OCI-LY1 (cell line): Measurements from ENCODE around the gene DCUN1D2.

Experiments used
- CTCF ChIP-seq: fragments of 200-600 bp; sonication (generic), shearing (Covaris generic); IDR thresholded peaks from 2 replicates; pipeline ENCODE4 v1.5.1; 2017; ENCODE audit warnings: mild to moderate bottlenecking, antibody characterized with exemption, low read length, moderate library complexity, mixed read lengths
- EZH2 ChIP-seq: fragments of 200-600 bp; sonication (generic), shearing (Covaris generic); IDR thresholded peaks from 2 replicates; pipeline ENCODE4 v1.8.0; 2017; ENCODE audit warnings: borderline replicate concordance, mixed run types, mild to moderate bottlenecking, antibody characterized with exemption, low read length, moderate library complexity, mixed read lengths

GRCh38 chr13:113497217-113497616, 6.7 kb upstream of the DCUN1D2 start:
- TF ChIP-seq CTCF: no peak
- TF ChIP-seq EZH2: no peak
